Nephron (organoid): ENCODE results near the gene XPO5.

Experiments used
- H3K27ac Mint-ChIP-seq, 3 experiments: 2 replicates each; pipeline ENCODE4 v1.8.0; 2020; ENCODE audit warnings: mixed read lengths in 3 of 3, mild to moderate bottlenecking in 2 of 3, moderate library complexity in 1 of 3
- H3K27me3 Mint-ChIP-seq: 2 replicates; pipeline ENCODE4 v1.8.0; 2021; ENCODE audit warnings: low read depth, mild to moderate bottlenecking, moderate library complexity, mixed read lengths
- H3K36me3 Mint-ChIP-seq: 2 replicates; pipeline ENCODE4 v1.8.0; 2020; ENCODE audit warnings: low read depth, mixed read lengths
- H3K4me1 Mint-ChIP-seq: 2 replicates; pipeline ENCODE4 v1.8.0; 2020; ENCODE audit warnings: mixed read lengths
- H3K4me3 Mint-ChIP-seq, 3 experiments: 2 replicates each; pipeline ENCODE4 v1.8.0; 2020; ENCODE audit warnings: mild to moderate bottlenecking in 3 of 3, mixed read lengths in 3 of 3, moderate library complexity in 2 of 3
- H3K9me3 Mint-ChIP-seq: 2 replicates; pipeline ENCODE4 v1.8.0; 2020; ENCODE audit warnings: mixed read lengths
- TF ChIP-seq, protein P1 (sequence below), 3 experiments: fragments of 200-600 bp; sonication (generic); IDR thresholded peaks; one replicate each; pipeline ENCODE4 v1.5.0; 2021; ENCODE audit warnings: antibody characterized with exemption in 3 of 3; ENCODE audit not compliant: unreplicated experiment in 3 of 3

The XPO5 gene

DNA sequence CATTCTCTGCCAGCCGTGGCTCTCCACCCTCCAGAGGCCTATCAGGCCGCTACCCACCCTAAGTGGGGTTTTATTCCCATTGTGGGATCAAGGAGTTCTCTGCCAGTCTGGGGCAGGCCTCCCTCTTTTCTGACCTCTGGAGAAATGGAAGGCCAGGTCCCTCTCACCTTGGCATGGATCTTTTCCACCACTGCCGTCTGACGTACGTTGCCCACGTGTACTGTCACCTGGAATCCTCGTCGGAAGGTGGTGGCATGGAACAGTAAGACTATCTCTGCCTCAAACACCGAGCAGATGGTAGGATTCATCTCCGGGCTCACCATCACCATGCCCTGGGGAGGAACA, 46.0 kb upstream of the XPO5 start:
- Mint-ChIP-seq H3K9me3 (no peaks in the 10 kb centered on the region), H3K4me1 (peaks cover 2% of the 10 kb centered on the region), H3K36me3 (peaks cover 49% of the 10 kb centered on the region), H3K27ac (no peak overlapping the region), H3K4me3 (no peak overlapping the region), H3K27me3 (no peaks in the 10 kb centered on the region)
- TF ChIP-seq, protein P1, sequence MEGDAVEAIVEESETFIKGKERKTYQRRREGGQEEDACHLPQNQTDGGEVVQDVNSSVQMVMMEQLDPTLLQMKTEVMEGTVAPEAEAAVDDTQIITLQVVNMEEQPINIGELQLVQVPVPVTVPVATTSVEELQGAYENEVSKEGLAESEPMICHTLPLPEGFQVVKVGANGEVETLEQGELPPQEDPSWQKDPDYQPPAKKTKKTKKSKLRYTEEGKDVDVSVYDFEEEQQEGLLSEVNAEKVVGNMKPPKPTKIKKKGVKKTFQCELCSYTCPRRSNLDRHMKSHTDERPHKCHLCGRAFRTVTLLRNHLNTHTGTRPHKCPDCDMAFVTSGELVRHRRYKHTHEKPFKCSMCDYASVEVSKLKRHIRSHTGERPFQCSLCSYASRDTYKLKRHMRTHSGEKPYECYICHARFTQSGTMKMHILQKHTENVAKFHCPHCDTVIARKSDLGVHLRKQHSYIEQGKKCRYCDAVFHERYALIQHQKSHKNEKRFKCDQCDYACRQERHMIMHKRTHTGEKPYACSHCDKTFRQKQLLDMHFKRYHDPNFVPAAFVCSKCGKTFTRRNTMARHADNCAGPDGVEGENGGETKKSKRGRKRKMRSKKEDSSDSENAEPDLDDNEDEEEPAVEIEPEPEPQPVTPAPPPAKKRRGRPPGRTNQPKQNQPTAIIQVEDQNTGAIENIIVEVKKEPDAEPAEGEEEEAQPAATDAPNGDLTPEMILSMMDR (IDR thresholded peaks at IDR 0.05; ENCODE audit: unreplicated experiment in 3 of 3): no peak

DNA sequence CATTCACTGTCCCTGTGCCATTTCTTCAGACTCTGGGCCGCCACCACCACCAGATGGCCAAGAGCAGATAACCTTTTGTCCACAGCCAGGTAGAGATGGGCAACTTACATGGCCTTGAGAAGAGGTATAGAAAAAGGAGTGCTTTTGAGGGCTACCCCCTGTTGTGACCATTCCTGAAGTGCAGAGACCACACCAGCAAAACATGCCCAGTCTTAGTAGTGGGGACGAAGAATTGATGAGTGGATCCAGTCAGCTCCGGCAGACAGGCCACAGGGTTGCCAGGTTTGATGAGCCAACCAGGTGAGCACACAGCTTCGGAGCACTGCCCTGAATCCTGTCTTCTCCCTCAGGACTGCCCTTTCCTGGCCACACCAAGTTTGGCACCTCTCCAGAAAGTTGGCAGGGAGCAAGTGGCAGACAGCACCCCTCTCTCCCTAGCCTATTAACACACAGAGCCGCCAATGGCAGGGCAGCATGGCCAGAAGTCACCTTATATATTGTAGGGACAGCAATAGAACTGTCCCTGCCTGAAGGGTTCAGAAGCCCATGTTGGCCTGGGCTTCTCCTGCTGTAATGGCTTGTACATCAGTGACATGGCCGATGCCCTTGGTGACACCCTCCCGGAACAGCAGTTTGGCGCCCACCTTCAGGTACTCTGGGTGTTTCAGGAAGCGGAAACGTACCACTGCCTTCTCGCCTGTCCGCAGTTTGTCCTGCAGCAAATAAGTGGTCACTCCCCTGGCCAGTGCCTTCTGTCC, 45.4 kb upstream of the XPO5 start:
- no peak overlapping the region for H3K27ac Mint-ChIP-seq
- H3K27me3 Mint-ChIP-seq: no peaks in the 10 kb centered on the region
- no peaks in the 10 kb centered on the region for H3K4me1 Mint-ChIP-seq
- H3K4me3 Mint-ChIP-seq: no peak overlapping the region
- no peaks in the 10 kb centered on the region for H3K9me3 Mint-ChIP-seq
- H3K36me3 Mint-ChIP-seq: peaks cover 47% of the 10 kb centered on the region
- TF ChIP-seq, protein P1 (IDR thresholded peaks at IDR 0.05; ENCODE audit: unreplicated experiment in 3 of 3): no peak

DNA sequence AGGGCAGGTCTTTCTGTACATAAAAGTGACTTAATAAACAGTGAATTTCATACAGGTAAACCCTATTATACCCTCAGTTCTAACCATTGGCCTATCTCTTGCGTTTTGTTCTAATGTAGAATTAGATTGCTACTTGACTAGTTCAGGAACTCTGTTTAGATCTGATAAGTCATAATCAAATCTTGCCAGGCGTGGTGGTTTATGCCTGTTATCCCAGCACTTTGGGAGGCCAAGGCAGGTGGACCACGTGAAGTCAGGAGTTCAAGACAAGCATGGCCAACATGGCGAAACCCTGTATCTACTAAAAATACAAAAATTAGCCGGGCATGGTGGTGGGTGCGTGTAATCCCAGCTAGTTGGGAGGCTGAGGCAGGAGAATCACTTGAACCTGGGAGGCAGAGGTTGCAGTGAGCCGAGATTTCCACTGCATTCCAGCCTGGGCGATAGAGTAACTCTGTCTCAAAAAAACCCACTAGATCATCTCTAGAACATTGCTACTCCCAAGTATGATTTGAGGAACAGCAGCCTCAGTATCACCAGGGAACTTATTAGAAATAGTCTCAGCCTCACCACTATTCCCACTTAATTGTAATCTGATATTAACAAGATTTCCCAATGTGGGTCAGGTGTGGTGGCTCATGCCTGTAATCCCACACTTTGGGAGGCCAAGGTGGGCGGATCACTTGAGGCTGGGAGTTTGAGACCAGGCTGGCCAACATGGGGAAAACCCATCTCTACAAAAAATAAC, 41.1 kb upstream of the XPO5 start:
- Mint-ChIP-seq H3K36me3 (peaks cover 33% of the 10 kb centered on the region), H3K4me1 (no peaks in the 10 kb centered on the region), H3K4me3 (no peak overlapping the region), H3K9me3 (no peaks in the 10 kb centered on the region), H3K27me3 (no peaks in the 10 kb centered on the region), H3K27ac (no peak overlapping the region)
- TF ChIP-seq, protein P1 (IDR thresholded peaks at IDR 0.05; ENCODE audit: unreplicated experiment in 3 of 3): no peak

DNA sequence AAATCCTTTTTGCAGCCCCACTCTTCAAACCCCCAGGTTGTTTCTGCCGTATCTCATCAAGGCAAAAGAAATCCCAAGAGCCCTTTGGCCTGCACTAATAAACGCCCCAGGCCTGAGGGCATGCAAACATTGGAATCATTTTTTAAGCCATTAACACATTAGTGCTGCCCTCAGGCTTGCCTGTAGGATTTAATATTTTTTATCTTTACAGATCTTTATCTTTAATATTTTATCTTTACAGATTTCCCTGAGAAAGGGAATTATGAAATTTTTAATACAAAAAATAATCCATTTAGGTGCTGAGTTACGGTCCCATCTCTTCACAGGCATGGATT, 38.5 kb upstream of the XPO5 start:
- H3K27ac Mint-ChIP-seq: no peak overlapping the region
- no peak overlapping the region for H3K4me3 Mint-ChIP-seq
- no peaks in the 10 kb centered on the region for H3K9me3 Mint-ChIP-seq
- H3K27me3 Mint-ChIP-seq: no peaks in the 10 kb centered on the region
- H3K36me3 Mint-ChIP-seq: peaks cover 17% of the 10 kb centered on the region
- TF ChIP-seq, protein P1 (IDR thresholded peaks at IDR 0.05; ENCODE audit: unreplicated experiment in 3 of 3): no peak
- H3K4me1 Mint-ChIP-seq: no peaks in the 10 kb centered on the region

DNA sequence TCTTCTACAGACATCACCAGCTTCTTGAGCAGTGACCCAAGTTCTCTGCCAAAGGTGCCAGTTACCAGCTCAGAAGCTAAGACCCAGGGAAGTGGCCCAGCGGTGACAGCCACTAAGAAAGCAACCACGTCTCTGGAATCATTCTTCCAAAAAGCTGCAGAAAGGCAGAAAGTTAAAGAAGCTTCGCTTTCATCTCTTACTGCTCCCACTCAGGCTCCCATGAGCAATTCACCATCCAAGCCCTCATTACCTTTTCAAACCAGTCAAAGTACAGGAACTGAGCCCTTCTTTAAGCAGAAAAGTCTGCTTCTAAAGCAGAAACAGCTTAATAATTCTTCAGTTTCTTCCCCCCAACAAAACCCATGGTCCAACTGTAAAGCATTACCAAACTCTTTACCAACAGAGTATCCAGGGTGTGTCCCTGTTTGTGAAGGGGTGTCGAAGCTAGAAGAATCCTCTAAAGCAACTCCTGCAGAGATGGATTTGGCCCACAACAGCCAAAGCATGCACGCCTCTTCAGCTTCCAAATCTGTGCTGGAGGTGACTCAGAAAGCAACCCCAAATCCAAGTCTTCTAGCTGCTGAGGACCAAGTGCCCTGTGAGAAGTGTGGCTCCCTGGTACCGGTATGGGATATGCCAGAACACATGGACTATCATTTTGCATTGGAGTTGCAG, 38.0 kb upstream of the XPO5 start:
- no peaks in the 10 kb centered on the region for H3K4me1 Mint-ChIP-seq
- TF ChIP-seq, protein P1 (IDR thresholded peaks at IDR 0.05; ENCODE audit: unreplicated experiment in 3 of 3): no peak
- H3K27ac Mint-ChIP-seq: no peak overlapping the region
- no peak overlapping the region for H3K4me3 Mint-ChIP-seq
- H3K9me3 Mint-ChIP-seq: no peaks in the 10 kb centered on the region
- H3K36me3 Mint-ChIP-seq: peaks cover 16% of the 10 kb centered on the region
- H3K27me3 Mint-ChIP-seq: no peaks in the 10 kb centered on the region
